ENCODE measurements around the gene ICAM5.

GRCh38 chr19:10271543-10272086 is 18.1 kb upstream of the ICAM5 start:
- TF ChIP-seq GATA2 (IDR thresholded peaks at IDR 0.05; ENCODE audit: low read depth, low read length) (no peak), GATA3 (IDR thresholded peaks at IDR 0.05; ENCODE audit: low read depth, low read length) (no peak)
